ENCODE data around the gene RBM44.
A peak's percentile ranks its signal among the peaks of the same experiment; 100 is the strongest.
"Not testable (repeated sequence)": the region's sequence is repeated elsewhere in the genome, so short reads cannot be mapped to it uniquely, and the experiment has no call there.

RBM44 gene

GRCh38 chr2:237798236-237799059, at the start of gene RBM44:
Gene RBM44, plus strand, starts transcription at chr2:237798779. Its CDS starts 14,831 bp downstream, at chr2:237813610.
- DNase-seq (ENCODE audit: low read depth): no peak

GRCh38 chr2:237749002-237749401, 49.6 kb upstream of the RBM44 start:
- DNase-seq (ENCODE audit: low read depth): no peak

GRCh38 chr2:237749961-237750360, 48.6 kb upstream of the RBM44 start:
- DNase-seq (ENCODE audit: low read depth): no peak

- not testable (repeated sequence) for DNase-seq (ENCODE audit: low read depth)
Observed at GRCh38 chr2:237750441-237750840, 48.1 kb upstream of the RBM44 start.

- no peak for DNase-seq (ENCODE audit: low read depth)
Observed at GRCh38 chr2:237752761-237753165, 45.8 kb upstream of the RBM44 start.

- no peak for DNase-seq (ENCODE audit: low read depth)
Observed at GRCh38 chr2:237754182-237754581, 44.4 kb upstream of the RBM44 start.

GRCh38 chr2:237754626-237755248, 43.8 kb upstream of the RBM44 start:
- DNase-seq (ENCODE audit: low read depth): no peak

GRCh38 chr2:237757616-237758015, 41.0 kb upstream of the RBM44 start:
- DNase-seq (ENCODE audit: low read depth): no peak

GRCh38 chr2:237758185-237758584, 40.4 kb upstream of the RBM44 start:
- no peak for DNase-seq (ENCODE audit: low read depth)

GRCh38 chr2:237759176-237759575, 39.4 kb upstream of the RBM44 start:
- no peak for DNase-seq (ENCODE audit: low read depth)

GRCh38 chr2:237760506-237761502, 37.8 kb upstream of the RBM44 start:
- no peak for DNase-seq (ENCODE audit: low read depth)

GRCh38 chr2:237762291-237763182, 36.0 kb upstream of the RBM44 start:
- not testable (repeated sequence) for DNase-seq (ENCODE audit: low read depth)

GRCh38 chr2:237763812-237764211, 34.8 kb upstream of the RBM44 start:
- no peak for DNase-seq (ENCODE audit: low read depth)

- not testable (repeated sequence) for DNase-seq (ENCODE audit: low read depth)
Observed at GRCh38 chr2:237765122-237765521, 33.5 kb upstream of the RBM44 start.

GRCh38 chr2:237765875-237766274, 32.7 kb upstream of the RBM44 start:
- DNase-seq (ENCODE audit: low read depth): no peak

GRCh38 chr2:237766340-237766739, 32.2 kb upstream of the RBM44 start:
- no peak for DNase-seq (ENCODE audit: low read depth)

- no peak for DNase-seq (ENCODE audit: low read depth)
Observed at GRCh38 chr2:237772513-237772912, 26.1 kb upstream of the RBM44 start.

GRCh38 chr2:237773826-237774225, 24.8 kb upstream of the RBM44 start:
- DNase-seq (ENCODE audit: low read depth): no peak

- DNase-seq (ENCODE audit: low read depth): peak; percentile 8
Observed at GRCh38 chr2:237774811-237775553, 23.6 kb upstream of the RBM44 start.

- no peak for DNase-seq (ENCODE audit: low read depth)
Observed at GRCh38 chr2:237779521-237779920, 19.1 kb upstream of the RBM44 start.

All from activated T-cell treated with anti-CD3 and anti-CD28 coated beads for 1 hour (primary cell).